CD4-positive, alpha-beta T cell treated with Interleukin-6 for 4 hours (primary cell): ENCODE measurements around the gene WDR83.
"Not testable (repeated sequence)": the region's sequence is repeated elsewhere in the genome, so short reads cannot be mapped to it uniquely, and the experiment has no call there.

ENCODE experiments used
- DNase-seq: peaks from one replicate; pipeline ENCODE4 v3.0.0-alpha.2; 2020; ENCODE audit warnings: mixed read lengths

WDR83 gene, protein sequence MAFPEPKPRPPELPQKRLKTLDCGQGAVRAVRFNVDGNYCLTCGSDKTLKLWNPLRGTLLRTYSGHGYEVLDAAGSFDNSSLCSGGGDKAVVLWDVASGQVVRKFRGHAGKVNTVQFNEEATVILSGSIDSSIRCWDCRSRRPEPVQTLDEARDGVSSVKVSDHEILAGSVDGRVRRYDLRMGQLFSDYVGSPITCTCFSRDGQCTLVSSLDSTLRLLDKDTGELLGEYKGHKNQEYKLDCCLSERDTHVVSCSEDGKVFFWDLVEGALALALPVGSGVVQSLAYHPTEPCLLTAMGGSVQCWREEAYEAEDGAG

DNA sequence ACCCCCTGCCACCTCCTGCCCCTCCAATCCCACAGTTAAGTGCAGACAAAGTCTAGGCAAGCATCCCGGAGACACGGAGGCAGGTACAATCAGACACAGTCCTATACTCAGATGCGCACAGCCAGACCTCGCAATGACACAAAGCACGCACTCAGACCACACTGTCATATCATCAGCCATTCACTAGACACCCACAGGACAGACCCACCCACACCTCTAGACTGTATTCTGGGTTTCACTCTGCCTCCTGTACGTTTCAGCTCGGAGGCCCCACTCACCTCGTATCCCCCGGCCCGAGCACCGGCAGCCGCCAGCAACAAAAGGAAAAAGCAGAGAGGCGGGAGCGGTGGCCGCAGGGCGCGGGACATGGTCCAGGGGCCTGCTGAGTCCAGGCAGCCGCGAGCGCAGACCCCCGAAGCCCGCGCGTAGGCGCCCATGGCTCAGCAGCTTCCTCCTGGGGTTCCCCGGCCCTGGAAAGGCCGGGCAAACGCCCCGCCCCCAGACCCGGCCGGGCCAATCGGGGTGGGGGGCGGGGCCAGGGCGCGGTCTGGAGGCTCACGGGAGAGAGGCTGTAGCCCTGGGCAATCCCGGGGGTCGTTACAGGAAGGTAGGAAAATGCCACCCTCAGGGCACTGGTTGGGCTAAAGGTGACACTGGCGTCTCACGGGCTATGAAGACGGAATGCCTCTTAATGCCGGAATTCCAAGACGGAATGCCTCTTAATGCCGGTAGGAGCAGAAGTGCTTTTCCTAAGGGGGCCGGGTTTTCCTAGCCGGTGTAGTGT, at the start of gene WDR83, which contains the start of gene MAN2B1:
Gene WDR83 (plus strand): TSS at position 543 of the 784 bp plus-strand sequence. CDS start 2,984 bp downstream, outside the sequence.
Gene MAN2B1 (minus strand): TSS at position 478 of the 784 bp plus-strand sequence. CDS start 41 bp downstream, at position 437.
- DNase-seq = peak; percentile 87

DNA sequence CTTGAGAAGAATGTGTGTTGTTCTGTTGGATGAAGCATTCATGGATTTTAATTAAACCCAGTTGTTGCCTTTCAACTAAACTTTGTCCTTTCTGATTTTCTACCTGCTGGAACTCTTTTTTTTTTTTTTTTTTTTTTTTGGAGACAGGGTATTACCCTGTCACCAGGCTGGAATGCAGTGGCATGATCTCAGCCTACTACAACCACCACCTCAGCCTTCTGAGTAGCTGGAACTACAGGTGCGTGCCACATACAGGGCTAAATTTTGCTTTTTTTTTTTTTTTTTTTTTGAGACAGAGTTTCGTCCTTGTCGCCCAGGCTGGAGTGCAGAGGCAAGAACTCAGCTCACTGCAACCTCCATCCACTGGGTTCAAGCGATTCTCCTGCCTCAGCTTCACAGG, 49.0 kb upstream of the WDR83 start:
- DNase-seq = no peak

DNA sequence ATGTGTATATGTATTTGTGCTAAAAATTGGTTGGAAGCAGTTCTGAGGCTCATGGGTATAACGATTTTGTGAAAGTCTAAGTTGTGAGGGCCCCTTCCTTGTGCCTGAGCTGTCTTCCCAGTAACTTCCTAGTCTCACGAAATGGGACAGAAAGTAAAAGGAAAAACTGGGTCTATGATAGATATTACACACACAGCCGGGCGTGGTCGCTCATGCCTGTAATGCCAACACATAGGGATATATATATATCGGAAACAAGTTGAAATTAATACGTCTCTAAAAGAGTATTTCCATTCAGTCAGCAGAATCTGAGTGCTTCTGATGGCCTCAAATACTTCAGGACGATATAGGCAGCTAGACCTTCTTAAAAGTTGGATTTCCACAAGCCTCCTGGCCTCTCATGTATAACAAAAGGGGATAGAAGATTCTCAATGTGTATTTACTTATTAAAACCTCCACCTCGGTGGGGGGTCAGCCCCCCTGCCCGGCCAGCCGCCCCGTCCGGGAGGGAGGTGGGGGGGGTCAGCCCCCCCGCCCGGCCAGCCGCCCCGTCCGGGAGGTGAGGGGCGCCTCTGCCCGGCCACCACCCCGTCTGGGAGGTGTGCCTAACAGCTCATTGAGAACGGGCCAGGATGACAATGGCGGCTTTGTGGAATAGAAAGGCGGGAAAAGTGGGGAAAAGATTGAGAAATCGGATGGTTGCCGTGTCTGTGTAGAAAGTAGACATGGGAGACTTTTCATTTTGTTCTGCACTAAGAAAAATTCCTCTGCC, 45.2 kb upstream of the WDR83 start:
- DNase-seq = not testable (repeated sequence)

DNA sequence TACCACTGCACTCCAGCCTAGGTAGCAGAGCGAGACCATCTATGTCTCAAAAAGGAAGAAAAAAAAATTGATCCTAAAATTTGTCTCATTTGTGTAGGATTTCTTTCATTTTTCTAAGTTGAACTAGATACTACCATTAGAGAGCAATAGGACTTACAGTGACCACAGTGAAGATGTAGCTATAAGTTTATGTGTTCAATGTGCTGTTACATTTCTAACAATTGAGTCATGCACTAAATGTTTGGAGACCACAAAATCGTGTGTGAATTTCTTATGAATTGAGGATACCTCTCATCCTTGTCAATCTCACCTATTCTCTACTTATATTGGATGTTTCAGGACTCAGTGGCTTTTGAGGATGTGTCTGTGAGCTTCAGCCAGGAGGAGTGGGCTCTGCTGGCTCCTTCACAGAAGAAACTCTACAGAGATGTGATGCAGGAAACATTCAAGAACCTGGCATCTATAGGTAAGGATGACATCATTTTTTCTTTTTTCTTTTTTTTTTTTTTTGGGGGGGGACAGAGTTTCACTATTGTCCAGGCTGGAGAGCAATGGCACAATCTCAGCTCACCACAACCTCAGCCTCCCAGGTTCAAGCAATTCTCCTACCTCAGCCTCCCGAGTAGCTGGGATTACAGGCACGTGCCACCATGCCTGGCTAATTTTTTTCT, 43.1 kb upstream of the WDR83 start:
- DNase-seq = no peak

DNA sequence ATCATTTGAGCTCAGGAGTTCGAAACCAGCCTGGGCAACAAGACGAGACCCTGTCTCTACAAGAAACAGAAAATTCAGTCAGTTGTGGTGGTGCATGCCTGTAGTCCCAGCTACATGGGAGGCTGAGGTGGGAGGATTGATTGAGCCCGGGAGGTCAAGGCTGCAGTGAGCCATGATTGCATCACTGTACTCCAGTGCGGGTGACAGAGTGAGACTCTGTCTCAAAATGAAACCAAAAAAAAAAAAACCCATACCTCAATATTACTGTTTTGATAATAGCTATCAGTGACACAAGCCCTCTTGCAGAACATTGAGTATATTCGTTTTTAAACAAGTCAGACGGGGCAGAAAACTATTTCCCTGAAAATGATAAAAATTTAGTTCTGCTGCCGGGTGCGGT, 39.6 kb upstream of the WDR83 start:
- no peak for DNase-seq

DNA sequence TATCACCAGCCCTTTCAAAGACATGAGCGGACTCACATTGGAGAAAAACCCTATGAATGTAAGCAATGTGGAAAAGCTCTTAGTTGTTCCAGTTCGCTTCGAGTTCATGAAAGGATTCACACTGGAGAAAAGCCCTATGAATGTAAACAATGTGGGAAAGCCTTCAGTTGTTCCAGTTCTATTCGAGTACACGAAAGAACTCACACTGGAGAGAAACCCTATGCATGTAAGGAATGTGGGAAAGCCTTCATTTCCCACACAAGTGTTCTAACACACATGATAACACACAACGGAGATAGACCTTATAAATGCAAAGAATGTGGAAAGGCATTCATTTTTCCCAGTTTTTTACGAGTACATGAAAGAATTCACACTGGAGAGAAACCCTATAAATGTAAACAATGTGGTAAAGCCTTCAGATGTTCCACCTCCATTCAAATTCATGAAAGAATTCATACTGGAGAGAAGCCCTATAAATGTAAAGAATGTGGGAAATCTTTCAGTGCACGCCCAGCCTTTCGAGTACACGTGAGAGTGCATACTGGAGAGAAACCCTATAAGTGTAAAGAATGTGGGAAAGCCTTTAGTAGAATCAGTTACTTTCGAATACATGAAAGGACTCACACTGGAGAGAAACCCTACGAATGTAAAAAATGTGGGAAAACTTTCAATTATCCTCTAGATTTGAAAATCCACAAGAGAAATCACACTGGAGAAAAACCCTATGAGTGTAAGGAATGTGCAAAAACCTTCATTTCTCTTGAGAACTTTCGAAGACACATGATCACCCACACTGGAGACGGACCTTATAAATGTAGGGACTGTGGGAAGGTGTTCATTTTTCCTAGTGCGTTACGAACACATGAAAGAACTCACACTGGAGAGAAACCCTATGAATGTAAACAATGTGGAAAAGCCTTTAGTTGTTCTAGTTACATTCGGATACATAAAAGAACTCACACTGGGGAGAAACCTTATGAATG, 38.3 kb upstream of the WDR83 start:
- DNase-seq = no peak

DNA sequence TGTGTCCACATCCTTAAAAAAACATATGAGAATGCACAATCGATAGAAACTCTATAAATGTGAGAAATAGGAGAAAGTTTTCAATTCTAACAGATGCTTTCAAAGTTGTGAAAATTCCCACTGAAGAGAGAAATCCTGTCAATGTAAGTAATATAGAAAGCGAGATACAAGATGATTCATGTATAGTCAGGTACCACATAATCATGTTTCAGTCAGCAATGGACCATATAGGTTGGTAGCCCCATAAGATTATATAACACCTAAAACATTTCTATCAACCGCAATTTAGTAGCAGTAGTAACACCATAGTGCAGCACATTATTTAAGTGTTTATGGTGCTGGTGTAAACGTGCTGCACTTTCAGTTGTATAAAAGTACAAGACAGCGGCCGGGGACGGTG, 37.4 kb upstream of the WDR83 start:
- no peak for DNase-seq

DNA sequence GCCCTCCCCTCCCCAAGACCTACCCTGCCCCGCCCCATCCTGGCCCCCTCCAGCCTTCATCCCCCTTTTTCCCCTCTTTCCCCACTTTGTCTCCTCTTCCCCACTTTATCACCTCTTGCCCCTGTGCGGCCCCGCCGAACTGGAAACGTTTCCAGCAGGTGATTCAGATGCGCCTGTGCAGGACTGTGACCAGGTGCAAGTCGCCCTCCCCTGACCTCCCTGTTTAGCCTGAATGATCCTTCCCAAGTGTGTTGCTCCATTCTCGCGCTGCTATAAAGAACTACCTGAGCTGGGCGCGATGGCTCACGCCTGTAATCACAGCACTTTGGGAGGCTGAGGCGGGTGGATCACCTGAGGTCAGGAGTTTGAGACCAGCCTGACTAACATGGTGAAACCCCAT, 30.0 kb upstream of the WDR83 start:
- no peak for DNase-seq

DNA sequence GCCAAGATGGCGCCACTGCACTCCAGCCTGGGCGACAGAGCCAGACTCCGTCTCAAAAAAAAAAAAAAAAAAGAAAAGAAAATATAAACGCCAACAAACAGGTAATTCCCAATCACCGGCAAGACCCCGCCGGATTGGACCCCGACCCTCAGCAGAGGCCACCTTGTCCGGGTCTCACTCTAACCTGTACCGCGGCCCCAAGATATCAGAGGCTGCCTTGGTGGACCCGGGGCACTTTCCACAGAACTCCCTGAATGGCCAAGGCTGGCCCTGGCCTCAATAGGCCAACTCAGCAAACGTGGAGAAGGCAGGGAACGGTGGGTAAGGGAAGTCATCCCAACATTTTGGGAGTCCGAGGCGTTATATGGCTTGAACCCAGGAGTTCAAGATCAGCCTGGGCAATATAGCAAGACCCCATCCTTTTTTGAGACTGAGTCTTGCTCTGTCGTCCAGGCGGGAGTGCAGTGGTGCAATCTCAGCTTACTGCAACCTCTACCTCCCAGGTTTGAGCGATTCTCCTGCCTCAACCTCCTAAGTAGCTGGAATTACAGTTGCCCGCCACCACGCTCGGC, 27.9 kb upstream of the WDR83 start:
- no peak for DNase-seq

DNA sequence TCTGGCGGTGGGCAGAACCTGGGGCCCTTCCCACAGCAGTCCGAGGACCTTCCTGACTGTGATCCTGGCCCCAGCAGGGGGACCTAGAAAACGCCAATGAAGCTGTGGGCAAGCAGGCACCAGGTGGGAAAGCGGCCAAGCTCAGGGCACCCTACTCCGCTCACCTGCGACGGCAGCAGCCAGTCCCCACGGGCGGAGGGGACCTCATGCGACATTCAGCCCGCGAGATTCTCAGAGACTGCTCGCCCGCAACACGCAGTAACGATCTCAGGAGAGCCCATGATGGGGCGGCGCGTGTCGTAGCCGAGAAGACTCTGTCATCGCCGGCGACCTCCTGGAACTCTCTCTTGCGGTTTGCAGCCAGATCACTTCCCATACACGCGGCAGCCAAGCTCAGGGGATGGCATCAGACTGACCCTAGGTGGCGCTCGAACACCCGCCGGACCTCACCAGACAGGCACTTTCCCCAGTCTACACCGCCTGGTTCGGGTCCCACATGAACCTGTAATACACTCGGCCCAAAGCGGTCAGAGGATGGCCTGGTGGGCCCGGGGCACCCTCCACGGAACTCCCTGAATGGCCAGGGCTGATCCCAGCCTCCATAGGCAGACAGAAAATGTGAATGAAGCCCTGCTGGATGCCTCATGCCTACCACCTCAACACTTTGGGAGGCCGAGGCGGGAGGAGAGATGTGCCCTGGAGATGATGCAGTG, 26.6 kb upstream of the WDR83 start:
- DNase-seq = peak; percentile 91

DNA sequence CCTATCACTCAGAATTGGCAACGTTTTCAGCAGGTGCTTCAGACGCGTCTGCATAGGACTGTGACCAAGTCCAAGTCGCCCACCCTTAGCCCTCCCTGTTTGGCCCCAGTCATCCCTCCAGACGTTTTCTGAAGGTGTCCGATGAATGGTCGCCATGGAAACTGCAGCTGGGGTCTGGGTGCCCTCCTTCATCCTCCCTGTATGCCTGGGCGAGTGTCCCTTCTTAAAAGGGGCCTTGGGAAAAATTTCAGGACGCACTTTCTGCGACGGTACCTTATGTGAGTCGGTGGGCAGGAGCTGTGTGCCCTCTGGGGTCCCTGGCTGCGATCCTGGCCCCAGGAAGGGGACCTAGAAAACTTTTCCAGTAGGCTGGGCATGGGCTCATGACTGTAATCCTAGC, 25.2 kb upstream of the WDR83 start:
- DNase-seq = no peak

DNA sequence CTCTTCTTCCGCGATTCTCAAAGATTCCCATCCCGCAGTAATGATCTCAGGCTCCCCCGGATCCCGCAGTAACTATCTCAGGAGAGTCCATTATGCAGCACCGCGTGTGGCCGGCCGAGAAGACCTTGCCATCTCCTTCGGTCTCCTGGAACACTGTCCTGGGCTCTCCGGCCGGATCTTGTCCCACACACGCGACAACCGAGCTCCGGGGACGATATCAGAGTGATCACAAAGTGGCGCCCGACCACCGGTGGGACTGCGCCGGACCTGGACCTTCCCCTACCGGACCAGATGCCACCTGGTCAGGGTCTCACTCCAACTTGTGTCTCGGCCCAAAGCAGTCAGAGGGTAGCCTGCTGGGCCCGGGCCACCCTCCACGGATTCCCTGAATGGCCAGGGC, 24.1 kb upstream of the WDR83 start:
- DNase-seq = no peak

DNA sequence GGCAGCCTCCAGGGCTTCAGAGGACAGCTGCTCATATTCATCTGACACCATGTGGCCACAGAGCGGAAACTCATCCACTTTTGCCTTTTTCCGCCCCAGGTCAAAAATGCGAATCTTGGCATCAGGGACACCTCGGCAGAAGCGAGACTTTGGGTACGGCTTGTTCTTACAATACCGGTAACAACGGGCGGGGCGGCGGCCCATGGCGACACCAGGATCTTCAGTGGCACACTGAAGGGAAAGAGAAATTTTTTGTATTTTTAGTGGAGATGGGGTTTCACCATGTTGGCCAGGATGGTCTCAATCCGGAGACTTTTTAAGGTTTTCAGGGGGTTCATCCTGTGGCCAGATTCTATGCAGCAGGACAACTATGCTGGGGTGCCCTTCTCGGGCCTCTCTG, 22.9 kb upstream of the WDR83 start:
- not testable (repeated sequence) for DNase-seq

DNA sequence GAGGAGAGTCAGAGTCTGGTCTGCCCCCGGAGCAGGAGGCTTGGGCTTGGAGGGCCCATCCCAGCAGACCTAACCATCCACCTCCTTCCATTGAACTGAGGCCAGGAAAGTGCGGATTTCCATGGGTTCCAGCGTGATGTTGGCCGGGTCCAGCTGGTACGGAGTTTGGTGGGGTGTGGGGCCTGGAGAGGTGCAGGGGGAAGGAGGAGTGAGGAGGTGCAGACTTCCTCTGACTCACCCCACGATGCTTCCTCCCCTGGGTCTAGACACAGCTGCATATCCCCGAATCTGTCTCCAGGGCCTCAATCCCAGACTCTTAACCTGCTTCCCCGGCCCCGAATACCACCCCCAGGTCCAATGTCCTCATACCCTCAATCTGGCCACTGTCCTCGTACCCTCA, 20.1 kb upstream of the WDR83 start:
- no peak for DNase-seq

DNA sequence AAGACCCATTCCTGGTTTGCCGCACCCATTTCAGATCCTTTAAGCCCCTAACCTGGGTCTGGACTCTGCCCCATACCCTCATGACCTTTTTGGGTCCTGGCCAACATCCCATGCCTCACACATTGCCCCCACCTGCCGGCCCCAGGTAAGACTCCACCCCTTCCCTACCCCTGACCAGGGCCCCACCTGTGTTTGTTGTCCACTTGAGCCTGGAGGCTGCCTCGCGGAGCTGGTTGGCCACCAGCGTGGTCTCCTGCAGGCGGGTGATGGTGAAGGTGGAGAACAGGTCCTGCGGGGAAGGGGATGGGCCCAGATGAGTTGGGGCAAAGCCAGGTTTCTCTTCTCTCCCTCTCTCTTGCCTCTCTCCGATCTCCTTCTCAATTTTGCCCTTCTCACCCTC, 19.6 kb upstream of the WDR83 start:
- DNase-seq = no peak

DNA sequence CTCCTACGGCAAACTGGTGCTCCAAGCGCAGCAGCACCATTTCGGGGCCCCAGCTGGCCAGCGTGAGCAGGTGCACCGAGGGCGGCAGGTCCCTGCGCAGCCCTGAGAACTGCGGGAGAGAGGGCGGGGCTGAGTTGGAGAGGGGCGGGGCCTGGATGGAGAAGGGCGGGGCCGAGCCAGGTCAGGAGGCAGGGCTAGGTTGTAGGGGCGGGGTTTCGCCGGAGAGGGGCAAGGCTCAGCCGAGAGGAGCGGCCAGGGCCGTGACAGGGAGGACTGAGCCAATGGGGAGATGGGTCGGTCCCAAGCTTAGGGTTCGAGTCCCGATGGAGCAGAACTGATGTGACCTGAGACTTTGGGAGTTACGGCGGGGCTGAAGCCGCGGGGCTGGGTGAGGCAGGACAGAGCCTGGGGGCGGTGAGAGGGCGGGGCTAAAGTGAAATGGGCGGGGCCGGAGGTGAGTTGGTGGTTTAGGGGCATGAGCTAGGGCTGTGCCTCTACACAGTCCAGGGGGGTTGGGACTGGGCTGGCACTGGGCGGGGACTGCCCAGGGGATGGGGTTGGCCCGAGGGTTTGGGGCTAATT, 19.0 kb upstream of the WDR83 start:
- peak; percentile 36 for DNase-seq

DNA sequence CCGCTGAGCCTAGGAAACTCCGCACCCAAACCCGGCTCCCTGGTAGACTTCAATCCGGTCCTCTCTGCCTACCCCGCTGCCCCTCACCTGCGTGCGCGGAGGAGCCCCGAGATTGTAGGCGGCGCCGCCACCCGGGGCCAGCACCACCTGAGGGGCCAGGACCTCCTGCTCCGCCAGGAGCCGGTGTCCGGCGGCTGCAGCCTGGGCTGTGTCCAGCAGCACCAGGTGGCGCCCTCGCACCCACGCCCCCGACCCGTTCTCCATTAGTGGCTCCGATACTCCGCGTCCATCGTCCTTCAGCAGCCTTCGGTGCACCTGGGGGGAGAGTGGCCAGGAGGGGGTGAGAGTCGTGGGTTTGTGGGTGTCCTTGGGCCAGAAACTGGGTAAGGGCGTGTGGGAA, 18.5 kb upstream of the WDR83 start:
- DNase-seq = no peak

DNA sequence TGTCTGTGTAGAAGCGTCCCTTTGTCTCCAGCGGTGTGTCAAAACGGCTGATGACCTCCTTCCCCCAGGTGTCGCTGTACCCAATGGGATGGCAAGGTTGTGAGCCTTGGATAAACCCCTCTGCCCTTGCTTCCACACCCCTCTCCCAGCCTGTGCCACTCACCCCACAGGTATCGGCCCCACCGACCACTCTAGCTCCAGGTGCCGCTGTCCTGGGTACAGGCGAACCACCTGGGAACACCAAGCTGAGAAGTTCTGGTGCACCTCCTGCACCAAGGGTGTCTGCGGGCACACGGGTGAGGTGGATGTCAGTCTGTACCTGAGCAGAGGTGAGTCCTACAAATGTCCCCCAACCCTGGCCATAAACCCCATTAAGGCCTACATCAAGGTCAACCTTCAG, 16.7 kb upstream of the WDR83 start:
- no peak for DNase-seq

DNA sequence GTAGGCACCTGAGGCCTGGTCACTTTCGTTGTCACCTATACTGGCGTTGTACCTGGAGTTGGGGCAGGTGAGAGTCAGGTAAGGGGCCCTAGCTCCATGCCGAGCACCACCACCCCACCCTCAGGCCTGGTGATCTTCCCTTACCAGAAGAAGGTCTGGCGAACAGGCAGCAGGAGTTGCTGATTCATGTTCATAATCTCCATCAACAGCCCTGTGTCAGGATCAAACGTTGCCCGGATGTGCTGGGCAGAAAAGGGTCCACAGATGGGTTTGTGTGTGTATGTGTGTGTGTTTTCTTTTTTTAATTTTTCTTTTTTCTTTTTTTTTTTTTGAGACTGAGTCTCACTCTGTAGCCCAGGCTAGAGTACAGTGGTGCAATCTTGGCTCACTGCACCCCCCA, 14.4 kb upstream of the WDR83 start:
- no peak for DNase-seq

DNA sequence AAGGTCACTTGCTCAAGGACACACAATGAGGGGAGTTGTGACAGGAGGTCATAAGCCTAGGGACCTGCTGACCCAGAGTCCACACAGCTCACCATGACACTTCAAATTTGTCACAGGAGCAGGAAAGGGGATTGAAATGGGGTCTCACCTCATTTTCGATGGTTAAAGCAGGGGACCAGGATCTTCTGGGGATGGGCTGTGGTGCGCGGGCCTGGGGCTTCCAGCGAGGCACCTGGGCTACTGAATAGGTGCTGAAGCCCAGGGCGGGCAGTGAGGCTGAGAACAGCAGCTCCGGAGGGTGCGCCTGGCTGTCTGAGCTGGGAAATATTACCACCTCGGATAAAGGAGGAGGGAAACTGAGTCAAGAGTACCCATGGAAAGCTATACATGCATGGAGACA, 11.1 kb upstream of the WDR83 start:
- DNase-seq = no peak
